ENCODE data around the gene MKRN1.
A peak's percentile ranks its signal among the peaks of the same experiment; 100 is the strongest.
"Not testable (repeated sequence)": the region's sequence is repeated elsewhere in the genome, so short reads cannot be mapped to it uniquely, and the experiment has no call there.

The MKRN1 gene

GRCh38 chr7:140451716-140452115 is 27.6 kb downstream of the MKRN1 start:
- no peak for DNase-seq
- in situ Hi-C loops (cut with HindIII; ENCODE audit: low pct_ligation_motif_present, low pct_unique_long_range_greater_than_20kb, low sequenced_read_pairs) = no loop called here

DNA sequence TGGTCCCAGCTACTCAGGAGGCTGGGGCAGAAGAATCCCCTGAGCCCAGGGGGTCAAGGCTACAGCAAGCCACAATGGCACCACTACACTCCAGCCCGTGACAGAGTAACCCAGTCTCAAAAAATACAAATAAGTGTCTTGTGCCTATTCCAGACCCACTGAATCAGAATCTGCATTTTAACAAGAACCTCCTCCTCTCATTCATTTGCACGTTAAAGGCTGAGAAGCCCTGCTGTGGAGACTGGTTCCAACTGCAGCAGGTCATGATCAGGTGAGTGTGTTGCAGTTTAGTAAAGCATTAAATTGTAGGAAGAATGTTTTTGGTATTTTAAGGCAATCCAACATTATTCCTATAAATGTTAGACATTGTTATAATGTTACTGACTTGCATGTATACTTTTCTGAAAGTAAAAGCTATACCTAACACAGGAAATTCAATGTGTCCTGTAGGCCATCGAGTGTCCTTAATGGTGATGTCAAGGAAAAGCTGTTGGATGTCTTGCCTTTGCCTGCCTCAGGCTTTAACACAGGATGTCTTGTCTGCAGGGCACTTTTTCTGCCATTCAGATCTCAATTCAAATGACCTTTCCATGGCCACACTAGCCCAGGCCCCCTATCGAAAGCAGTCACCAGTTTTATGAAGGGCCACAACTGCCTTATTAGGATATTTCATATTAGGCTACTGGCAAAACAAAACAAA is 30.4 kb downstream of the MKRN1 start:
- in situ Hi-C loops (cut with HindIII; ENCODE audit: low pct_ligation_motif_present, low pct_unique_long_range_greater_than_20kb, low sequenced_read_pairs) = no loop called here
- DNase-seq = no peak

DNA sequence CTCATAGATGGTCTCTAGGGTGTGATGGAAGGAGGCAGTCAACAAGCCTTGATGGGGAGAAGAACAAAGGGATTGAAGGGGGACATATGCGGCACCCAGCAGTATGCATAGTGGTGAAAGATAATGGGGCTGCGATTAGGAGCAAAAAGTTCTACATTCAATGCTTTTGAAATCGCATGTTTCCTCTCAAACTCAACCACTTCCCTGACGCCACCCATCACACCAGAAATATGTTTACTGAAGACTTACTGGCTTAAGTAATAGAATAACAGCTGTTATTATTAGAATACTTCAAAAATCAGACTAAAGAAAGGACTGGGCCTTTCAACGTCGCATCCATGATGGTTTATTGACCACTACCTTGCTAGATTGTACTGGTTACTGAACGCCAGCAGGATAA is 31.5 kb downstream of the MKRN1 start:
- in situ Hi-C loops (cut with HindIII; ENCODE audit: low pct_ligation_motif_present, low pct_unique_long_range_greater_than_20kb, low sequenced_read_pairs) = no loop called here
- DNase-seq = no peak

GRCh38 chr7:140446467-140446866 is 32.8 kb downstream of the MKRN1 start:
- in situ Hi-C loops (cut with HindIII; ENCODE audit: low pct_ligation_motif_present, low pct_unique_long_range_greater_than_20kb, low sequenced_read_pairs) = no loop called here
- DNase-seq = no peak

GRCh38 chr7:140441519-140441918 is 37.8 kb downstream of the MKRN1 start:
- in situ Hi-C loops (cut with HindIII; ENCODE audit: low pct_ligation_motif_present, low pct_unique_long_range_greater_than_20kb, low sequenced_read_pairs) = no loop called here
- DNase-seq = no peak

DNA sequence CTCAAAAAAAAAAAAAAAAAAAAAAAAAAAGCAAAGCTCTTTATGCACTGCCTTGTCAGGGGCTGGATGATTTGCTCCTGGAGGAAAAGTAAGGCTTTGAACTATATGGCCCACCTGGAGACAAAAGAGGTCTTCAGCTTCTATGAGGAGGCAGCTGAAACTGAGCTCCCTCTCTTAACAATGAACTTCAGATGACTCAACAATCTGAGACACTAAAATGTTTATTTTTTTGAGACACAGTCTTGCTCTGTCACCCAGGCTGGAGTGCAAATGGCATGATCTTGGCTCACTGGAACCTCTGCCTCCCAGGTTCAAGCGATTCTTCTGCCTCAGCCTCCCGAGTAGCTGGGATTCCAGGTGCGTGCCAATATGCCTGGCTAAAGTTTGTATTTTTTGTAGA is 38.7 kb downstream of the MKRN1 start:
- in situ Hi-C loops (cut with HindIII; ENCODE audit: low pct_ligation_motif_present, low pct_unique_long_range_greater_than_20kb, low sequenced_read_pairs) = no loop called here
- no peak for DNase-seq

DNA sequence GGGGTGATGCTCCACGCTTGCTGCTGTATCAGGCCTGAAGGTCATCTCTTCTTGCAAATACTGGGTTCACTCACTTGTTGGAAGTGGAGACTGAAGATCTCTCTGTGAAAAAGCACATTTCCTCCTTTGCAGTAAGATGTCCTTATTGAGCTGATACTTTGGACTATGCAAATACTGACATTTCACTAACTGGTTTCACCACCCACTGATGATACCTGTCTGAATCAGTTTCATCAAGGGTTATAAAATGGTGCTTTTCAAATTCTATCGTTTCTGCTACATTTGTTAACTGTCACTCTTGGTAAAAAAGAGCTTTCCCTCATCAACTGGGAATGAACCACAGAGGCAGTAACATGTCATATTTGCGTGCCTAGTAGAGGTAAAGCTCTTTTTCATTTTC is 39.9 kb downstream of the MKRN1 start:
- in situ Hi-C loops (cut with HindIII; ENCODE audit: low pct_ligation_motif_present, low pct_unique_long_range_greater_than_20kb, low sequenced_read_pairs) = no loop called here
- no peak for DNase-seq

- in situ Hi-C loops (cut with HindIII; ENCODE audit: low pct_ligation_motif_present, low pct_unique_long_range_greater_than_20kb, low sequenced_read_pairs) = no loop called here
- no peak for DNase-seq
Measured at GRCh38 chr7:140435252-140435895, 43.9 kb downstream of the MKRN1 start.

DNA sequence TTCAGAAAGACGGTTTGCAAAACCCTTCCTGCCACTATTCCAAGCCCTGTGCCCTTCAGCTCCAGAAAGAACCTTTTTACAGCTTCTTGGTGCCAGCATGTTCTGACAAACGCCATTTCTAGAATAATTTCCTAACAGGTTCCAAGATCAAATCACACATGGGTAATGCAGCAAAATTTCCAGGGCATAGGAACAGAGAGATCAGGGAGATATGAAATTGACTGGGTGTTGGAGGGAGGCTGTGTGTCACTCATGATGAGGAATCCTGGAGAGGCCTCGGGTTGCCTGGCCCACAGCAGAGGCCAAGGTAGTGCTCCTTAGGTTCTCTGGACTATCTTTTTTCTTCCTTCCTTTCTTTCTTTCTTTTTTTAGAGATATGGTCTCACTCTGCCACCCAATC is 45.9 kb downstream of the MKRN1 start:
- no peak for DNase-seq
- in situ Hi-C loops (cut with HindIII; ENCODE audit: low pct_ligation_motif_present, low pct_unique_long_range_greater_than_20kb, low sequenced_read_pairs) = no loop called here

DNA sequence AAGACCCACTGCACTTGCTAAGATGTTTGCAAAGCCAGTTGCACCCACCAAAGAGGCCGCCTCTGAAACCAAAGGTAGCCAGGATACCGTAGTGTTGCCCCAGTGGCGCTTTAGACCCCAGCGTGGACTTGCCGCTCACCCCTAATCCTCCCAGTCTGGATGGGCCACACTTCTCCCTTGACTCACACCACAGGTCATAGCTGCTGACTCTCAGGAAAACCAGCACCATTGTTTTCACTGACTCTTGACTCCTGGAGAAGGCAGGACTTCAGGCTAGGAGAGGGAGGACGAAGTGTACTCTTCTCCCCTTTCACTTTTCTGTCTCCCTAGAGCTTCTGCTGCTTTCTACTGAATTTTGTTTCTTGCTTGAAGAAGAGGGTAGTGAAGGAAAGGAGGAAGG is 53.2 kb downstream of the MKRN1 start:
- DNase-seq = no peak
- in situ Hi-C loops (cut with HindIII; ENCODE audit: low pct_ligation_motif_present, low pct_unique_long_range_greater_than_20kb, low sequenced_read_pairs) = no loop called here

- no peak for DNase-seq
- in situ Hi-C loops (cut with HindIII; ENCODE audit: low pct_ligation_motif_present, low pct_unique_long_range_greater_than_20kb, low sequenced_read_pairs) = no loop called here
Measured at GRCh38 chr7:140425718-140426117, 53.6 kb downstream of the MKRN1 start.

GRCh38 chr7:140423501-140423900 is 55.8 kb downstream of the MKRN1 start:
- DNase-seq = no peak
- in situ Hi-C loops (cut with HindIII; ENCODE audit: low pct_ligation_motif_present, low pct_unique_long_range_greater_than_20kb, low sequenced_read_pairs) = no loop called here

DNA sequence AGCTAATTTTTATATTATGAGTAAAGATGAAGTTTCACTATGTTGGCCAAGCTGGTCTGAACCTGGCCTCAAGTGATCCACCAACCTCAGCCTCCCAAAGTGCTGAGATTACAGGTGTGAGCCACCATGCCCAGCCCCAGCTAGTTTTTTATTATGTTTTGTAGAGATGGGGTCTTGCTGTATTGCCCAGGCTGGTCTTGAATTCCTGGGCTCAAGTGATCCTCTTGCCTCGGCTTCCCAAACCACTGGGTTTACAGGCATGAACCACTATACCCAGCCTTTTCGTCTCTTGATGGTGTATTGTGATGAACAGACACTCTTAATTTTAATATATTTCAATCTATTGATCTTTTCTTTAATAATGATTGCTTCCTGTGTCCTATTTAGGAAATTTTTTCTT is 57.8 kb downstream of the MKRN1 start:
- no peak for DNase-seq
- in situ Hi-C loops (cut with HindIII; ENCODE audit: low pct_ligation_motif_present, low pct_unique_long_range_greater_than_20kb, low sequenced_read_pairs) = no loop called here

- DNase-seq = no peak
- in situ Hi-C loops (cut with HindIII; ENCODE audit: low pct_ligation_motif_present, low pct_unique_long_range_greater_than_20kb, low sequenced_read_pairs) = no loop called here
Measured at GRCh38 chr7:140418653-140419052, 60.7 kb downstream of the MKRN1 start.

- in situ Hi-C loops (cut with HindIII; ENCODE audit: low pct_ligation_motif_present, low pct_unique_long_range_greater_than_20kb, low sequenced_read_pairs) = not testable (repeated sequence)
Measured at GRCh38 chr7:140418156-140418472, 61.2 kb downstream of the MKRN1 start.

GRCh38 chr7:140417456-140418155 is 61.7 kb downstream of the MKRN1 start:
- no peak for DNase-seq
- in situ Hi-C loops (cut with HindIII; ENCODE audit: low pct_ligation_motif_present, low pct_unique_long_range_greater_than_20kb, low sequenced_read_pairs) = no loop called here

More at GRCh38 chr7:140418156-140418472, 61.2 kb downstream of the MKRN1 start:
- not testable (repeated sequence) for DNase-seq

GRCh38 chr7:140416560-140416959 is 62.7 kb downstream of the MKRN1 start:
- DNase-seq = no peak
- in situ Hi-C loops (cut with HindIII; ENCODE audit: low pct_ligation_motif_present, low pct_unique_long_range_greater_than_20kb, low sequenced_read_pairs) = no loop called here

- DNase-seq; in situ Hi-C loops (cut with HindIII; ENCODE audit: low pct_ligation_motif_present, low pct_unique_long_range_greater_than_20kb, low sequenced_read_pairs): not testable (repeated sequence)
Measured at GRCh38 chr7:140415816-140416215, 63.5 kb downstream of the MKRN1 start.

DNA sequence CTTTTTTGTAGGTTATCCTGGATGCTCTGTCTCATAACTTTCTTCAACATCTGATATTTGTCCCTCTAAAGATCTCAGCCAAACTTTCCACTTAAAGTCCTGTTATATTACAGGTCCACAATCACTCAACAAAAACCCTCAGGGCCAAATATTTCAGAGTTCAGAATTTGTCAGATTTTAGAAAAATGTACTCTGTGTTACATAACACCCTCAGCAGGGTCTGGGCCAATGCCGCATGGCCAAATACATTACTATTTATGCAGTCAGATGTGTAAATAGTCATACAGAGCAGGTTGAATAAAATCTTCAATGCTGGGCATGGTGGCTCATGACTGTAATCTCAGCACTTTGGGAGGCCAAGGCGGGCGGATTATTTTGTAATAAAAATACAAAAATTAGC is 63.9 kb downstream of the MKRN1 start:
- in situ Hi-C loops (cut with HindIII; ENCODE audit: low pct_ligation_motif_present, low pct_unique_long_range_greater_than_20kb, low sequenced_read_pairs) = no loop called here
- no peak for DNase-seq

DNA sequence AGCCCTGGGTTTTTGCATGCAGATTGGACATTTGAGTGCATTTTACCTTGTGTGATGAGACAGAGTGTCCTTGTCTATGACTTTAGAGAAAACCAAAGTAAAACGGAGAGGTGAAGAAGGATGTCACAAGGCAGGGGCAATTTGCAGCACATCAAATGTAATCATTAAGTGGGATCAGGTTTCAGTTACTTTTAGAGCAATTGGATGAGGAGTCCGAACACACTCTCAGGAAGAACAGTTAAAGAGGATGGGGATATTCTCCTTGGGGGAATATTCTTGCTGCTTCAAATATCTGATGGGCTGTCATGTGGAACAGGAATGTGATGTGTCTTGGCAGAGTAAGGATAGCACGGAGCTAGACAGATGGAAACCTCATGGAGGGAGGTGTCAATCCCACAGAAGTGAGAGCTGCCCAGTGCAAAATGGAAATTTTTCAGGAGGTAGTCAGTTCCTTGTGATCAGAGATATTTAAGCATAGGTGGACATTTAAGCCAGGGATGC is 74.7 kb downstream of the MKRN1 start:
- in situ Hi-C loops (cut with HindIII; ENCODE audit: low pct_ligation_motif_present, low pct_unique_long_range_greater_than_20kb, low sequenced_read_pairs) = no loop called here
- DNase-seq = peak; percentile 99
